Head of caudate nucleus (tissue), 42 donors: ENCODE results near the gene DTL.
"Not testable (repeated sequence)": the region's sequence is repeated elsewhere in the genome, so short reads cannot be mapped to it uniquely, and the experiment has no call there.

ENCODE experiments used
- DNase-seq, 42 donors: peaks; one replicate each; pipeline versions ENCODE4 v3.0.0 to v3.0.0-alpha.2; 2020 to 2021; ENCODE audit warnings: mixed read lengths in 7 of 42
- intact Hi-C: fragments of 100-400 bp; cut with DNase I; formaldehyde crosslinking; loops from one replicate; pipeline ENCODE4 v1.15.0; 2022

The DTL gene

GRCh38 chr1:212035123-212035834 is at the start of gene DTL, which contains the start of gene INTS7:
TSS of gene DTL (plus strand) at chr1:212035748. CDS start at chr1:212035891, 143 bp downstream.
TSS of gene INTS7 (minus strand) at chr1:212035557. CDS start at chr1:212035437, 120 bp downstream.
- intact Hi-C loops: loop anchor here (5.0 kb wide), 1 partner anchor 353 kb away; no protein-coding TSS in a partner anchor
- peak; percentile 93 to 99 (median 98) for DNase-seq

GRCh38 chr1:211986628-211987254 is 48.8 kb upstream of the DTL start:
- DNase-seq: no peak
- intact Hi-C loops: no loop called here

DNA sequence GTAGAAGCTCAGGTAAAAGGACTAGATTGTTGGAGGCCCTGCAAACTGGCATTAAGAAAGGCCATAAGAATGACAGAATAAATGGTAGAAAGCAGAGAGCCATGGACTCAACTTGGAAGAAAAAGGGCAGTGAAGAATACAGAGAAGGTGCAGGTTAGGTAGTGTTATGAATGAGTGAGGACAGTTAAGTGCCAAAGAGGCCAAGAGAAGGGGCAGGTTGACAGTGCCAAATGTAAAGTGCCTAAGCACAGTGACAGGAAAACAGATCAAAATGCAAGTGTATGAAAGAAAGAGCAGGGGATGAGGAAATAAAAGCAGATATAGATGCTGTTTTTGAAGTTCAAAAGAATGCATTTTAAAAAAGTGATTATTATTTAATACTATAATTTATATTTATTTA is 43.9 kb upstream of the DTL start:
- DNase-seq: no peak
- intact Hi-C loops: no loop called here

DNA sequence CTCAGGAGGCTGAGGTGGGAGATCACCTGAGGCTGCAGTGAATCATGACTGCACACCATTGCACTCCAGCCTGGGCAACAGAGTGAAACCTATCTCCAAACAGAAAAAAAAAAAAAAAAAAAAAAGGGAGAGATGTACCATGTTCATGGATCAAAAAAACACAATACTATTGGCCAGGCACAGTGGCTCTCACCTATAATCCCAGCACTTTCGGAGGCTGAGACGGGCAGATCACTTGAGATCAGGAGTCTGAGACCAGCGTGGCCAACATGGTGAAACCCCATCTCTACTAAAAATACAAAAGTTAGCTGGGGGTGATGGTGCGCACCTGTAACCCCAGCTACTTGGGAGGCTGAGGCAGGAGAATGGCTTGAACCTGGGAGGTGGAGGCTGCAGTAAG is 38.1 kb upstream of the DTL start:
- DNase-seq, intact Hi-C loops: not testable (repeated sequence)

- intact Hi-C loops: no loop called here
- DNase-seq: no peak
These were observed 33.0 kb upstream of the DTL start for GRCh38 chr1:212002536-212002935.

DNA sequence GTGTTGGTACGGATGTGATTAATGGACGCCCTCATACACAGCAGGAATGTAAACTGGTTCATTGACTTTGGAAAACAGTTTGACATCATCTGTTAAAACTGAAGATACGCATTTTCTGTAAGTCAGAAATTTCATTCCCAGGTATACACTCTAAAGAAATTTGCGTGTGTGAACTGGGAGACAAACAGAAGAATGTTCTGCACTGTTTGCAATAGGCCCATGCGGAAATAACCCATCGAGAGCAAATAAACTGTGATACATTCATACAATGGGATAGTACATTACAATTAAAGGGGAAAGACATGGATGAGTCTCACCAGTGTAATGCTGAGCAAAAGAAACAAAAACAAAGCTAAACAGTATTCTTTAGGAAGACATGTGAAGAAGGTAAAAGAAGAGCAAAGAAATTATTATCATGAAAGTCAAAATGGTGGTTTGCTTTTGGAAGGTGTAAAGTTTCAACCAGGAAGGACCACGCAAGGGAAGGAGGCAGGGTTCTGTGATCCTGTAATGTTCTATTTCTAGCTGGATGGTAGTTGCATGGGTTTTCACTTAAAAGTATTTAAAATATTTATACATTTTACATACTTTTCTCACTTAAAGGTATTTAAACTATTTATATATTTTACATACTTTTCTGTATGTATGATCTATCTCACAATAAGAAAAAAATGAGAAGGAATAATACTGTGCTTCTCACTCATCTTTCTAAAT is 30.5 kb upstream of the DTL start:
- intact Hi-C loops: no loop called here
- DNase-seq: no peak

GRCh38 chr1:212007178-212007577 is 28.4 kb upstream of the DTL start:
- intact Hi-C loops: no loop called here

DNA sequence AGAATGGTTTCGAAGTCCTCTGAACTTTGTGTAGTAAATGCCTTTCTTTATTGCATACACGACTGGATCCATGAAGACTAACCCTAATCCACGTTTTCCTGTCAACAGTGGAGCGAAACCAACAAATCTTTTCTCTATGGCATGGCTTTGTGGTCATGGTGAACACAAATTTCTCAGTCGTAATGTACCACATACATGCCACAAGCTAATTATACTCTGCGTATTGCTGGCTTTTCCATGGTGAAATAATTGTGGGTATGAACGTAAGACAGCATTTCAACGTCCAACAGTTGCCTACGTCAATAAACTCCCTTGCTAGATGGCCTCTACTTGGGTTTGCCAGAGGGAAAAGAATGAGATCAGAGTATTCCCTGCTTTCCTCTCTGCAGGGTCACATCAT is 27.7 kb upstream of the DTL start:
- intact Hi-C loops: no loop called here
- DNase-seq: no peak

More at GRCh38 chr1:212007178-212007577, 28.4 kb upstream of the DTL start:
- DNase-seq: no peak

DNA sequence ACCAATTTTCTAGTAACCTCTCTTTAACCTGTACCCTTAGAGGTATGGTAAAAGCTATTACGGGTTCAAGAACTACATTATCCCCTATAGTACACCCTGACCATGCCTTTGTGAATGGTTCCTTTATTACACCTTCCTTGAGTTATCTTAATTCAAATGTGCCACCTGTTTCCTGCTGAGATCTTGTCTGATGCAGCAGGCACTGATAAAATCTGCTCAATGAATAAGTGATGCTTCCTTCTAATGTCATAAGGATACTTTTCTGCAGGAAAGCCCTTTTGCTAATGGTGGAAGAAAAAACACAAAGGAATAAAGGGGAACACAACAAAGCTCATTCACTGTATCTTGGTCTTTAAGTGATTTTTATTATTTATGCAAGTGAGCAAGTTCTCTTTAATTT is 26.0 kb upstream of the DTL start:
- DNase-seq: no peak
- intact Hi-C loops: no loop called here

- intact Hi-C loops: no loop called here
These were observed 25.5 kb upstream of the DTL start for GRCh38 chr1:212010004-212010403.

DNA sequence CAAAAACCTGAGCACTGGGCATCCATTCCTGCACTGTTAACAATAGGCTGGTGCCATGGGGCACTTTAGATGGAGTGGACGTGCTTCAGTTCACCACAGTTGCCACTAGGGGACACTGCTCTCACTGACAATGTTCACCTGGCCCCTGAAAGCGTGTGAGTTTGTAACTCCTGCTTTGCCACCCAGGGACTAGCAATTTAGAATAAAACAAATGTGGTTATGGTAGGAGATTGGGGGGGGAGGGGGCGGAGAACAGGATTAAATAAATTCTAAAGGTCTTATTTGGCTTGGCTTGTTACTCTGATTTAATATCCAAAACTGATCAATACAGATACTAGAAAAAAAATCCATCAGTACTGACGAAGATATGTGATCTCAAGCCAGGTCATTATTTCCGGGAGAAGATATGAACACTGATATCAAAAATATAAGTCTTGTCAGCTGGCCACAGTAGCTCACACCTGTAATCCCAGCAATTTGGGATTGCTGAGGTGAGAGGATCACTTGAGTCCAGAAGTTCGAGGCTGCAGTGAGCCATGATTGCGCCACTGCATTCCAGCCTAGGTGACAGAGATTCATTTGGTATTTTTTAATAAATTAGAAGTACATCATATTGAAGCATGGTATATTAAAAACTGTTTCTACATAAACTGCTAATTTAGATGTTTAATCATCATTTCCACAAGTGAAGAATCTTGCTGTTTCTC is 23.4 kb upstream of the DTL start:
- intact Hi-C loops: no loop called here
- peak in 41 of 42 donors; percentile 19 to 86 (median 67) for DNase-seq

More at GRCh38 chr1:212010004-212010403, 25.5 kb upstream of the DTL start:
- no peak for DNase-seq

DNA sequence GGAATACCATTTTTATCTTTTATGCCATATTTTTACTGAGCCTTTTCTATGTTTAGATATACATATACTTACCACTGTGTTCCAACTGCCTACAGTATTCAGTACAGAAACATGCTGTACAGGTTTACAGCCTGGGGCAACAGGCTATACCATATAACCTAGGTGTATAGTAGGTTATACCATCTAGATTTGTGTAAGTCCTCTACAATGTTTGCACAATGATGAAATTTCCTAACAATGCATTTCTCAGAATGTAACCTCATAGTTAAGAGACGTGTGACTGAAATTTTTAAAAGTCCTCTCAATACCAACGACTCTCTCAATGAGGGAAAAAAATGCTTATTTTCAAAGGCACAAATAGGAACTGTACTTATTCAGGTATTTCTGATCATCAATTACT is 21.9 kb upstream of the DTL start:
- intact Hi-C loops: no loop called here
- DNase-seq: no peak

DNA sequence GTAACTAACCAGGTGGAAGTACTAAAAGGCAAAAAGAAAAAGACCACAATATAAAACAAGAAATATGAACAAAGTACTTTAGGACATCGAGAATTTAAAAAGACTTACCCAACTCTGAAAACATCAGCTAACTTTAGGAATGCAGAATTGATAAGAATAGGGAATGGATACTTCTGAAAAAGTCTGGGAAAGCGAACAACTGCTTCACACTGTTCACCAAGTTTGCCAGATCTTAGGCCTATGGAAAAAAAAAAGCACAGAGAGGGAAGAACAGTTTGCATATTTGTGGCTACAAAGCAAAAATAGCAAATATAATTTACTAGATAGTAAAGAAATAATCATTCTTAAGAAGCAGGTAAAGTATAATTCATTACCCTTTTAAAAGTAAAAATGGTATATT is 14.6 kb upstream of the DTL start:
- intact Hi-C loops: no loop called here
- no peak for DNase-seq

DNA sequence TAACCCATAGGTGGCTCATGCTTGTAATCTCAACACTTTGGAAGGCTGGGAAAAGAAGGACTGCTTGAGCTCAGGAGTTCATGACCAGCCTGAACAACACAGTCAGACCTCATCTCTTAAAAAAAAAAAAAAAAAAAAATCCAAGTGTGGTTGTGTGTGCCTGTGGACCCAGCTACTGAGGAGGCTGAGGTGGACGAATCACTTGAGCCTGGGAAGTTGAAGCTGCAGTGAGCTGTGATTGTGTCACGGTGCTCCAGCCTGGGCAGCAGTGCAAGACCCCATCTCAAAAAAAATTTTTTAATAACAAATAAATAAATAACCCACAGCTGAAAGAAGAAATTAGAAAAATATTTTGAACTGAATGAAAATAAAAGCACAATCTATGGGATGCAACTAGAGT is 14.0 kb upstream of the DTL start:
- intact Hi-C loops: no loop called here

GRCh38 chr1:212022908-212023307 is 12.6 kb upstream of the DTL start:
- DNase-seq, intact Hi-C loops: not testable (repeated sequence)

More for the DNA sequence above, 14.0 kb upstream of the DTL start:
- DNase-seq: no peak

DNA sequence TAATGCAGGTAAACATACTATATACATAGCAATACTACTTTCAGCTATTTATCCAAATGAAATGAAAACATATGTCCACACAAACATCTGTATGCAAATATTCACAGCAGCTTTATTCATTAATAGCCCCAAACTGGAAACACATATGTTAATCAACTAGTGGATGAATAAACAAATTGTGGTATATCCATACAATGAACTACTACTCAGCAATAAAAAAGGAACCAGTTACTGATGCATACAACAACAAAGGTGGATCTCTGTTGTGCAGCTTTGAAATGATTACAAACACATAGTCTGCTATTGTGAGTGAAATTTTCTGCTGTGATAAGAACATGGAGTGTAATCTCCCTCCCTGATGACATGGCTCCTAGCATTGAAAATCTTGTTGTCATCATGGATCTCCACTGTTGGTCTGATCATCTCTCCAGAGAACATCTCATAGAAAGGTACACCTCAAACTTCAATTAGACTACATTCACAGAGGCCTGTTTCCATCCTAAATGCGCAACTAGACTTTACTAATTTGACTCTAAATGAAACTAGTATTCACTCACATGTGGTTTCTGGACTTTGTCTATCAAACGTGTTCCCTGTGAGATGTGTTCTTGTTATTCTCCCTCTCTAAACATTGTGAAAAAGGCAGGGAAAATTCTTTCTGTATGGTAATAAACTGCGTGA is 10.9 kb upstream of the DTL start:
- intact Hi-C loops: no loop called here

DNA sequence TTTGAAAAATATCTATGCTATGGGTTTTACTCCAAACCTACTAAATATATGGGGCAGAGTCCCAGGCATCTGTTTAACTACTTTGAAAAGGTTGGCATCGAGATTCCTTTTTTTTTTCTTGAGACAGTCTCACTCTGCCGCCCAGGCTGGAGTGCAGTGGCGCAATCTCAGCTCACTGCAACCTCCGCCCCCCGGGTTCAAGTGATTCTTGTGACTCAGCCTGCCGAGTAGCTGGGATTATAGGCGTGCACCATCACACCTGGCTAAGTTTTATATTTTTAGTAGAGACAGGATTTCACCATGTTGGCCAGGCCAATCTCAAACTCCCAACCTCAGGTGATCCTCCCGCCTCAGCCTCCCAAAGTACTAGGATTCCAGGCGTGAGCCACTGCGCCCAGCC is 7.8 kb upstream of the DTL start:
- intact Hi-C loops: not testable (repeated sequence)
- DNase-seq: peak in 12 of 42 donors; percentile 6 to 52 (median 18)

More for the DNA sequence above, 10.9 kb upstream of the DTL start:
- no peak for DNase-seq

GRCh38 chr1:212030936-212031528 is 4.5 kb upstream of the DTL start:
- DNase-seq: peak in 6 of 42 donors; percentile 4 to 55 (median 20)
- intact Hi-C loops: no loop called here
